ENCODE results near the gene GLT1D1.
"Not testable (repeated sequence)": the region's sequence is repeated elsewhere in the genome, so short reads cannot be mapped to it uniquely, and the experiment has no call there.

GLT1D1 gene

DNA sequence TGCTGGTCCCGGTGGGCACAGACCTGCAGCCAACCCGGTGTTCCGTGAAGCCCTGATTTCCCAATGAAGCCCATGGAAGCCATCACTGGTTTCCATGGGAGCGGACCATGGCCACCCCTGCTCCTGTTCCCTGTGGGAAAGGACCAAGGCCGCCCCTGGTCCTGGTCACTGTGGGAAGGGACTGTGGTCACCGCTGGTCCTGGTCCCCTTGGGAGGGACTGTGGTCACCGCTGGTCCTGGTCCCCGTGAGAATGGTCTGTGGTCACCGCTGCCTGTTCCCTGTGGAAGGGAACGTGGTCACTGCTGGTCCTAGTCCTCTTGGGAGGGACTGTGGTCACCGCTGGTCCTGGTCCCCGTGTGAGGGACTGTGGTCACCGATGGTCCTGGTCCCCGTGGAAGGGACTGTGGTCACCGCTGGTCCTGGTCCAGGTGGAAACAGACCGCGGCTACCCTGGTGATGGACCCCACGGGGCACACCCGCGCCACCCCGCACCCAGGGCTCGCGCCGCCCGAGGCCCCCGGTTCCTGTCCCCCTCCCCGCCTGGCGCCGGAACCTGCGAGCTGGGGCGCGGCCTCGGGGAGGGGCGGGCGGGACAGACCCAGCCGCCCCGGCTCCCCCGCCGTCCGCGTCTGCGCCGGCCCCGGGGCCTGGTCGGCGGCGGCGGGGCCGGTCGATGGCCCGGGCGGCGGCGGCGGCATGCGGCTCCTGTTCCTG lies at the start of gene GLT1D1:
GLT1D1 (plus strand) TSS at position 594 of the 715 bp plus-strand sequence; CDS start at position 698, 104 bp downstream.
- DNase-seq (ENCODE audit: low read depth in 1 of 2, low spot score in 1 of 2), result no peak

DNA sequence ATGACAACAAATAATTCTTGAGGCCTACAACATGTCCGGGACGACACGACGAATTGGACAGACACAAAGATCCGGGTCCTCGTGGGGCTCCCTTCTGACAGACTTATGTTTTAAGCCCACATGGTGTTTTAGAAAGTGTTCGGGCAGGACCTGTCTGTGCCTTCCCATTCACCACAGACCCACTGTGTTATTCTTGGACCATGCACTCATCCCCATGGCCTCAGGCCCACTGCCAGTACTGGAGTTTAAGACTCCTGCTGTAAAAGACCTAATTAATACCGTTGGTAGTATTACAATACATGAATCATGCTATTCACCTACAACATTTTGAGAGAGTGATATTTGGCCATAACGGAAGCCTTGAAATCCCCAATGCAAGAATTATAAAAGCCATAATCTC lies 49.5 kb upstream of the GLT1D1 start:
- DNase-seq (ENCODE audit: low read depth in 1 of 2, low spot score in 1 of 2), result no peak

GRCh38 chr12:128804762-128805161 lies 48.5 kb upstream of the GLT1D1 start:
- DNase-seq (ENCODE audit: low read depth in 1 of 2, low spot score in 1 of 2), result no peak

DNA sequence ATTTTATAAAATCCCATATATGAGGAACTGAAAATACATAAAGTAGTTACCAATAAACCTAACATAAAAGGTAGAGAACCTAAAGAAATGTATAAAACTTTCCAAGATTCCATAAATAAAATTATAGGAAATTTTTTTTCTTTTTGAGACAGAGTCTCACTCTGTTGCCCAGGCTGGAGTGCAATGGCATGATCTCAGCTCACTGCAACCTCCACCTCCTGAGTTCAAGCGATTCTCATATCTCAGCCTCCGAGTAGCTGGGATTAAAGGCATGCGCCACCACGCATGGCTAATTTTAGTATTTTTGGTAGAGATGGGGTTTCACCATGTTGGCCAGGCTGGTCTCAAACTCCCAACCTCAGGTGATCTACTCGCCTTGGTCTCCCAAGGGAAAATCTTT lies 47.9 kb upstream of the GLT1D1 start:
- not testable (repeated sequence) for DNase-seq (ENCODE audit: low read depth in 1 of 2, low spot score in 1 of 2)

- no peak for DNase-seq (ENCODE audit: low read depth in 1 of 2, low spot score in 1 of 2)
These were observed 46.7 kb upstream of the GLT1D1 start for GRCh38 chr12:128806573-128806972.

DNA sequence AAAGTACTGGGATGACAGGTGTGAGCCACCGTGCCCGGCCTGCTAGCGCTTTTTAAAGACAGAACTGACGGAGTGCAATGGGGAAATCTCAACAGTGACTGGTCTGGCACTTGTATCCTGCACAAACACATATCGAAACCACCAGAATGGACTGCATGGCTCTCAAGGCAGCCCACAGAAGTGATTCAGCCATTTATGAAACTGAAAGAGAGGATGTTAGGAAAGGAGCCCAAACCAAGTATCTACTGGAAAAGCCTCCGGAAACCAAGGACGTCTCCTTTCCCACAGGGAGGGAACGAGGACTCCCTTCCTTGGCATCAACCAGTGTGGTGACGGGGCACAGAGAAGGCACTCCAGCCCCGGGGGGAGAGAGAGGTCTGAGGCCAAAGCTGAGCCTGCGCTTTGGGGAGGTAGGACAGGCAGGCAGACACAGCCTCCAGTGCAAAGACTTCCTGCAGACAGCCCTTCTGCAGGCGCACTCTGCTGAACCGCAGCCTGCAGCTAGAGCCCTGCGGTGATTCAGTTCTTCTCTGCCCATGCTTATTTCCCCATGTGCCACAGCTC lies 46.0 kb upstream of the GLT1D1 start:
- no peak for DNase-seq (ENCODE audit: low read depth in 1 of 2, low spot score in 1 of 2)

- DNase-seq (ENCODE audit: low read depth in 1 of 2, low spot score in 1 of 2), result no peak
These were observed 44.6 kb upstream of the GLT1D1 start for GRCh38 chr12:128808651-128809050.

- no peak for DNase-seq (ENCODE audit: low read depth in 1 of 2, low spot score in 1 of 2)
These were observed 42.8 kb upstream of the GLT1D1 start for GRCh38 chr12:128810182-128811127.

- no peak for DNase-seq (ENCODE audit: low read depth in 1 of 2, low spot score in 1 of 2)
These were observed 41.5 kb upstream of the GLT1D1 start for GRCh38 chr12:128811806-128812205.

GRCh38 chr12:128813392-128813791 lies 39.9 kb upstream of the GLT1D1 start:
- no peak for DNase-seq (ENCODE audit: low read depth in 1 of 2, low spot score in 1 of 2)

- DNase-seq (ENCODE audit: low read depth in 1 of 2, low spot score in 1 of 2), result no peak
These were observed 39.4 kb upstream of the GLT1D1 start for GRCh38 chr12:128813883-128814282.

DNA sequence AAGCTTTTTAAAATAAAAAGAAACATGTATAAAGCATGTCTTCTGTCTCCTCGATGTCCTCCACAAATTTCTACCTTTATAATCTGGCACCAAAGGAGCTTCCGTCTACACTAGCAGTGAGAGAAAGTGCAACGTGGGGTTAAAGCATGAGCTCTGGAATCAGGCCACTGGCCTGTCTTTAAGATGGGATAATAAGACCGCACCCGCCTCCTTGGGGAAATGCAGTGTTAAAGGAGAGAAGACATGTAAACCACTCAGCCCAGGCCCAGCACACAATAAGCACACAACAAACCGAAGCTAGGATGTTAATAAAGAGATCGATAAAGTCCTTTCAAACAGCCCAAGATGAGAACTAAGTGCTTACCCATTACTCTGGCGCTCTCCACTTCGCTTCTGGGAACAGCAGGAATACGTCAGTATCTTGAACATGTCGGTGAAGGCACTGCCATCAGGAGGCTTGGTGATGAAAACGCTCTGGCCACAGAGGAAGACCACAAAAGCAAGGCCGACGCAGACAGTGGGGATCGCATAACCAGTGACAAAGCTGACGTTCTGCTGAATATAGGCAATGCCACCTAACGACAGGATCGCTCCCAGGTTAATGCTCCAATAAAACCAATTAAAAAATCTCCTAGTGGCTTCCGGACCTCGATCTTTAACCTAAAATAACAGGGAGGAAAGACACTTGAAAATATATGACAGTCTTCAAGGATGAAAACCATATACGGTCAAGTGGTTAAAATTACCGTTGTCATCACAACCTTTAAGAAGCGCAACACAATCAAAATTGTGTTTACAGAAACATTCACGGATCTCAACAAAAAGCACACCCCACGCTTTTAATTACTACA lies 38.6 kb upstream of the GLT1D1 start:
- no peak for DNase-seq (ENCODE audit: low read depth in 1 of 2, low spot score in 1 of 2)

GRCh38 chr12:128815779-128816642 lies 37.3 kb upstream of the GLT1D1 start:
- DNase-seq (ENCODE audit: low read depth in 1 of 2, low spot score in 1 of 2), result no peak

GRCh38 chr12:128816643-128816920 lies 36.7 kb upstream of the GLT1D1 start:
- no peak for DNase-seq (ENCODE audit: low read depth in 1 of 2, low spot score in 1 of 2)

DNA sequence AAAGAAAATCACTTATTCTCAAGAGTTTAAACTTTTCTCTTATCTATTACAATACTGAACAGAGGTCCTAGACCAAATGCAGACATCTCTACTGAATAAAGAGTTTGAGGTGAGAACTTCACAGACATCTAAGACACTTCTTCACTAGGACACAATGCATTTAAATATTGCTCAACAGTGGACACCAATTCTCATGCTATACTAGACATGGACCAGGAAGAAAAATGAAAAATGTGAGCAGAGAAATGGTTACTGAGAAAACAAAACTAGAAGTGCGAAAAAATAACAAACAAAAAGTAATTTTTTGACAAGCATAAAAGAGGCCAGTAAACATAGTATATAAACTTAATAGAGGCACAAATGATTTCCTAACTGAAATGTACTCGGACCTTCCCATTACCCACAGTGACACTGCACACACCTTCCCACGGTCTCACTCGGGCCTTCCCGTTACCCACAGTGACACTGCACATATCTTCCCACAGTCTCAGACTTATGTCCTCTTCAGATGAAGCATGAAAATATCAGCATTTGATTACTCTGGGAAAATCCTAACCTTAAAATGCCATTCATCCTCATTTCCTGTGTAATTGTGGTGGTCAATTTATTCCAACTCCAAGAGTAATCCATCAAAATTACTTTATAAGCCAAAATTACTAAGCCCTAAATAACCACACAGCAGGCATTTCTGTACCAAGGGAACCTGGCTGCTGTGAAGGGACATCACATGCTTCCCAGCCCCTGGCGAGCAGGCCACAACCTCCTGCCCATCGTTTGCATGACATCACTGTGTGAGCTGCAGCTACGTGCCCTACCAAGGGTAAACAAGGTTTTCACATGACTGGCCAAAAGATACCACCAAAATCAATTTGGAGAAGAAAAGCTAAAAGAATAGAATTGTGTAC lies 35.9 kb upstream of the GLT1D1 start:
- no peak for DNase-seq (ENCODE audit: low read depth in 1 of 2, low spot score in 1 of 2)

DNA sequence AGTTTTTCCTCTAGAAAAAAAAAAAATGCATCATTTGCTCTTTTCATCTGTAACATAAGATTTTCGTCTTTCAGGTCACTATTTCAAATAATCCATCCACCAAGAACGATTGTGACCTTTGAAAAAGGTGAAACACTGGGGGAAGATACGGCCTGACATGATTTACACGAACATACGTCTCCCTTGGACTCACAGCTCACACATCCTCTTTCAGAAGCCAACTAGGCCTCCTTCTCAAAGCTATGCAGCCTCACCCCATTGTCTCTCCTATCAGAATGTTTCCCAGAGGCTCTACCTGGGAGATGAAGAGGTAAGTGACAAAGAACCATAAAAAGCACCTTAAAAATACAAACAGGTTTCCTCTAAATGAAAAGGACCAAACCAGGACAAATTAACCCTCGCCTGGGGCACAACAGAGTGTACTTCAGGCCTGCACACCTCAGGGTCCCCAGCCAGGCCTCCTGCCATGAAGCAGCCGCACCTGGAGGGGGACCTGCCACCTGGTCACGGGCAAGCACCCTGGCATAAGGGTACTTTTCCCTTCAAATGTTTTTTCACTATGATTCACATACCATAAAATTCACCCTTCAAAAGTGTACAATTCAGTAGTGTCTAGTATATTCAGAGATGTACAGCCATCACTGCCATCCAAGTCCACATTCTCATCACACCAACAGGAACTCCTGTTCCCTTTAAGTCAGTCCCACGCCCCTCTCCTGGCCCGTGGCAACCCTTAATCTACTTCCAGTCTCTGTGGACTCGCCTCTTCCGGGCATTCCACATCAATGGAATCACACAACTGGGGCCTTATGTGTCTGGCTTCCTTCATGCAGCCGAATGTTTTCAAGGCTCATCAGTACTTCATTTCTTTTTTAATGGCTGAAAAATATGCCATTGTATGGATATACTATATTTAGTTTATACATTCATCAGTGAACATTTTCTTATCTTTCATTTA lies 34.9 kb upstream of the GLT1D1 start:
- no peak for DNase-seq (ENCODE audit: low read depth in 1 of 2, low spot score in 1 of 2)

DNA sequence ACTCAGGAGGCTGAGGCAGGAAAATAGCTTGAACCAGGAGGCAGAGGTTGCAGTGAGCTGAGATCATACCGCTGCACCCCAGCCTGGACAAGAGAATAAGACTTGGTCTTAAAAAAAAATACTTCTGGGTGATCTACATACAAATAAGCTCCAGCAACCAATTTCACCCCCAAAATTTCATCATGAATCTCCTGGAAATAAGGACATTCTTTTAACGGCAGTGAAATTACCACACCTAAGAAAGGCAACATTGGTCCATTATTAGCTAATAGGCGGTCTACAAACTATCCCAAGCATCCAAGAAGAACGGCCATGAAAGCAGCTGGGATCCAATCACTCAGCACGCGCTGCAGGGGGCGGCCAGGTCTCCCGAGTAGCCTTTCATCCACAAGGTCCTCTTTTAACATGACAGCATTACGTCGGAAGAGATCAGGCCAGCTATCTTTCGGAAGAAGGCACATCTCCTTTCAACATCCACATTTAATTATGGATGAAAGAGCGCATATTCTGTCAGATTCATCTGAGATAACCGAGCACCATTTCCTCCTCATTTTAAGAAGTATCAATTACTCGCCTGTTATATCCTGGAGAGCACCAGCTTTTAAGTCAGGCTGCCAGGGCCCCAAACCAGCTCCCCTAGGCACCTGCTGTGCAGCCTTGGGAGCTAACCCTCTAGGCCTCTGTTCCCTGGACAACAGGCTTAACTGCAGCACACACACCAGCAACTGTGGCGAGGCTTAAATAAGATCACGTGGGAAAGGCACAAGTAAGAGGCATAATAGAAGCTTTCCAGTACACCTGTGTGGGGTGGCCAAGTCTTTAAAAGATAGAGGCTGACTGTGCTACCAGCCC lies 33.8 kb upstream of the GLT1D1 start:
- DNase-seq (ENCODE audit: low read depth in 1 of 2, low spot score in 1 of 2), result no peak

All from stimulated activated CD4-positive, alpha-beta T cell treated with anti-CD3 and anti-CD28 coated beads, Interleukin-15, amount 100 ng/mL, for 1 hour (primary cell).